ENCODE results near the gene CASD1.

DNA sequence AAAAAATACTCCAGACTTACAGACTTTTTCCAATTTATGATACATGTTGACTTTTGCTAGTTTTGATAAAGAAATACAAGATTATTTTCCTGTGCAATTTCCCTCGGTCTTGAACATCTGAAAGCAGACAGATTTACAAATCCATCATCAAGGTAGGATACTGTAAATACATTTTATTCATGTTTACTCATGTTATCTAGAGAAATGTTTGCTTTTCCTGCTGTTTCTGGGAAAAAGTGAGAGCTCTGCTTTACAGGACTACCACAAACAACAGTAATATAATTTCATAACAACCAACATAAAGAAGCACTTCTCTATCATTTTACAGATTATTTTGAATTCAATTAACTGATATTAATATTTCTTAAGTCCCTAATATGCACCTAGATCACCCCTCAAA, 31.7 kb upstream of the CASD1 start:
- TF ChIP-seq, protein P1, sequence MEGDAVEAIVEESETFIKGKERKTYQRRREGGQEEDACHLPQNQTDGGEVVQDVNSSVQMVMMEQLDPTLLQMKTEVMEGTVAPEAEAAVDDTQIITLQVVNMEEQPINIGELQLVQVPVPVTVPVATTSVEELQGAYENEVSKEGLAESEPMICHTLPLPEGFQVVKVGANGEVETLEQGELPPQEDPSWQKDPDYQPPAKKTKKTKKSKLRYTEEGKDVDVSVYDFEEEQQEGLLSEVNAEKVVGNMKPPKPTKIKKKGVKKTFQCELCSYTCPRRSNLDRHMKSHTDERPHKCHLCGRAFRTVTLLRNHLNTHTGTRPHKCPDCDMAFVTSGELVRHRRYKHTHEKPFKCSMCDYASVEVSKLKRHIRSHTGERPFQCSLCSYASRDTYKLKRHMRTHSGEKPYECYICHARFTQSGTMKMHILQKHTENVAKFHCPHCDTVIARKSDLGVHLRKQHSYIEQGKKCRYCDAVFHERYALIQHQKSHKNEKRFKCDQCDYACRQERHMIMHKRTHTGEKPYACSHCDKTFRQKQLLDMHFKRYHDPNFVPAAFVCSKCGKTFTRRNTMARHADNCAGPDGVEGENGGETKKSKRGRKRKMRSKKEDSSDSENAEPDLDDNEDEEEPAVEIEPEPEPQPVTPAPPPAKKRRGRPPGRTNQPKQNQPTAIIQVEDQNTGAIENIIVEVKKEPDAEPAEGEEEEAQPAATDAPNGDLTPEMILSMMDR (IDR thresholded peaks at IDR 0.05 in 8 of 11, conservative IDR thresholded peaks at IDR 0.05 in 3 of 11), result no peak
- TF ChIP-seq POLR2A (IDR thresholded peaks at IDR 0.05), result no peak
